Naive thymus-derived CD4-positive, alpha-beta T cell (primary cell): ENCODE measurements around the gene SAMD11. TPM values are rescaled to one million over a fixed set of nuclear protein-coding genes. Genes with fewer than 3 reads are reported as not detected.
"Not testable (repeated sequence)": the region's sequence is repeated elsewhere in the genome, so short reads cannot be mapped to it uniquely, and the experiment has no call there.

ENCODE experiments used
- ATAC-seq: fragments of 150-1000 bp; cut with Tn5 transposase; 2 replicates; pipeline ENCODE4 v1.10.0; 2021; ENCODE audit warnings: mild to moderate bottlenecking, moderate library complexity
- CTCF ChIA-PET: fragments of 350-600 bp; sonication (Branson Sonifier 250); formaldehyde crosslinking; loops from one replicate; lab custom pipeline; 2021; ENCODE audit warnings: antibody characterized with exemption; lab: Charles Lee
- POLR2A ChIA-PET: fragments of 350-600 bp; sonication (Branson Sonifier 250); formaldehyde crosslinking; loops from one replicate; lab custom pipeline; 2021; ENCODE audit warnings: antibody characterized with exemption, inconsistent platforms; lab: Charles Lee
- DNase-seq, 9 donors: peaks; one replicate each; pipeline versions ENCODE4 v3.0.0 to v3.0.0-alpha.2; 2020 to 2022; ENCODE audit warnings: mixed read lengths in 1 of 9
- H3K27ac ChIP-seq: one replicate; pipeline ENCODE4 v1.7.0; 2013; ENCODE audit warnings: mild to moderate bottlenecking, low read depth, low read length, moderate library complexity
- H3K27me3 ChIP-seq, 2 donors: one replicate each; pipeline ENCODE4 v1.7.0; 2013; ENCODE audit warnings: low read length in 2 of 2, mild to moderate bottlenecking in 2 of 2, moderate library complexity in 2 of 2; ENCODE audit not compliant: control insufficient read depth in 2 of 2, insufficient read depth in 2 of 2
- H3K36me3 ChIP-seq, 3 experiments: 1 replicate in 2 of 3; 2 replicates in 1 of 3; pipeline ENCODE4 v1.7.0; 2013; ENCODE audit warnings: low read length in 3 of 3, mild to moderate bottlenecking in 3 of 3, moderate library complexity in 1 of 3; ENCODE audit not compliant: insufficient read depth in 3 of 3, control insufficient read depth in 2 of 3
- H3K4me1 ChIP-seq, 2 donors: one replicate each; pipeline ENCODE4 v1.7.0; 2013; ENCODE audit warnings: low read length in 2 of 2, mild to moderate bottlenecking in 2 of 2, moderate library complexity in 1 of 2; ENCODE audit not compliant: control insufficient read depth in 2 of 2, insufficient read depth in 2 of 2
- H3K4me3 ChIP-seq: 2 replicates; pipeline ENCODE4 v1.7.0; 2013; ENCODE audit warnings: mild to moderate bottlenecking, low read length
- H3K9me3 ChIP-seq, 3 experiments: 1 replicate in 2 of 3; 2 replicates in 1 of 3; pipeline ENCODE4 v1.7.0; 2013; ENCODE audit warnings: low read length in 3 of 3; ENCODE audit not compliant: control insufficient read depth in 2 of 3
- H3K27ac Mint-ChIP-seq, 9 donors: one replicate each; pipeline ENCODE4 v1.8.0; 2020 to 2022; ENCODE audit warnings: mixed read lengths in 9 of 9, mild to moderate bottlenecking in 8 of 9, moderate library complexity in 5 of 9, inconsistent platforms in 2 of 9
- H3K27me3 Mint-ChIP-seq, 5 donors: one replicate each; pipeline ENCODE4 v1.8.0; 2021 to 2022; ENCODE audit warnings: mixed read lengths in 5 of 5, mild to moderate bottlenecking in 1 of 5
- H3K36me3 Mint-ChIP-seq, 5 donors: one replicate each; pipeline ENCODE4 v1.8.0; 2020 to 2022; ENCODE audit warnings: mixed read lengths in 5 of 5, mild to moderate bottlenecking in 3 of 5, inconsistent platforms in 1 of 5
- H3K4me1 Mint-ChIP-seq, 7 donors: one replicate each; pipeline ENCODE4 v1.8.0; 2020 to 2022; ENCODE audit warnings: mixed read lengths in 7 of 7, mild to moderate bottlenecking in 3 of 7, inconsistent platforms in 1 of 7
- H3K4me3 Mint-ChIP-seq, 10 donors: one replicate each; pipeline ENCODE4 v1.8.0; 2020 to 2022; ENCODE audit warnings: mild to moderate bottlenecking in 10 of 10, mixed read lengths in 10 of 10, moderate library complexity in 6 of 10, inconsistent platforms in 2 of 10
- H3K9me3 Mint-ChIP-seq, 11 donors: one replicate each; pipeline ENCODE4 v1.8.0; 2020 to 2022; ENCODE audit warnings: mixed read lengths in 11 of 11, mild to moderate bottlenecking in 4 of 11, inconsistent platforms in 1 of 11, moderate library complexity in 1 of 11
- intact Hi-C, 2 donors: fragments of 100-400 bp; cut with micrococcal nuclease; formaldehyde crosslinking; loops; one replicate each; pipeline ENCODE4 v1.15.1; 2023
- polyA plus RNA-seq, 2 donors: library from polyadenylated mRNA; unstranded; fragments of 300-500 nt; fragmentation: Illumina TruSeq; gene quantifications; one replicate each; pipeline ENCODE4 v1.2.3, GENCODE V29; 2021
- total RNA-seq, 6 experiments: library from RNA in 5 of 6; stranded (reverse) in 5 of 6; gene quantifications; 1 replicate in 5 of 6; 2 replicates in 1 of 6; pipeline ENCODE4 v1.2.3 and lab custom pipeline; 2021 to 2026

Gene SAMD11
- total and polyA plus RNA-seq, 7 experiments from 2014 or later = 0.10 to 0.24 TPM; not detected in 5

DNA sequence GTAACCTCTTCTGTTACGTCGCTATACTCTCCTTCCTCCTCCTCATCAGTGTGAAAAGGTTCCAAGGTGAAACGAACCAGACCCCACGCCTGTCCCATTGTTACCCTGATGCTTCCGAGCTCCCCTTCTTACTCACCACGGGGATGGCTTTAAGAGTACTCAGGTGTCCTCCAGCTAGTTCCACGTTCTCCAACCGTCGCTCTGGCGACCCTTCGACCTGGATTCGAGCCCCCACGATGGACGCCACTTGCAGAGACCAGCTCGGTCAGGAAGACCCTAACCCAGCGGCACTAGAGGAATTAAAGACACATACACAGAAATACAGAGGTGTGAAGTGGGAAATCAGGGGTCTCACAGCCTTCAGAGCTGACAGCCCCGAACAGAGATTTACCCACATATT is 25.8 kb upstream of the SAMD11 start:
- H3K9me3 ChIP-seq, CTCF ChIA-PET, DNase-seq, H3K36me3 Mint-ChIP-seq, H3K36me3 ChIP-seq, H3K4me1 ChIP-seq, intact Hi-C loops, H3K4me3 ChIP-seq, H3K27me3 ChIP-seq, ATAC-seq, H3K27ac ChIP-seq: not testable (repeated sequence)
- POLR2A ChIA-PET = interaction anchor here (0.6 kb wide), 2 partner anchors 14 to 930 kb away, joined by 3 read pairs; no protein-coding TSS in a partner anchor
- peak overlapping the region in 5 of 10 donors; percentile 37 to 78 (median 56) for H3K4me3 Mint-ChIP-seq
- peaks cover 4 to 20% (median 10%) of the 10 kb centered on the region in 7 donors for H3K4me1 Mint-ChIP-seq
- peak overlapping the region in 3 of 9 donors; percentile 23 to 74 (median 56) for H3K27ac Mint-ChIP-seq
- peaks cover 0 to 21% (median 11%) of the 10 kb centered on the region in 11 donors for H3K9me3 Mint-ChIP-seq
- peaks cover 37 to 50% (median 45%) of the 10 kb centered on the region in 5 donors for H3K27me3 Mint-ChIP-seq

DNA sequence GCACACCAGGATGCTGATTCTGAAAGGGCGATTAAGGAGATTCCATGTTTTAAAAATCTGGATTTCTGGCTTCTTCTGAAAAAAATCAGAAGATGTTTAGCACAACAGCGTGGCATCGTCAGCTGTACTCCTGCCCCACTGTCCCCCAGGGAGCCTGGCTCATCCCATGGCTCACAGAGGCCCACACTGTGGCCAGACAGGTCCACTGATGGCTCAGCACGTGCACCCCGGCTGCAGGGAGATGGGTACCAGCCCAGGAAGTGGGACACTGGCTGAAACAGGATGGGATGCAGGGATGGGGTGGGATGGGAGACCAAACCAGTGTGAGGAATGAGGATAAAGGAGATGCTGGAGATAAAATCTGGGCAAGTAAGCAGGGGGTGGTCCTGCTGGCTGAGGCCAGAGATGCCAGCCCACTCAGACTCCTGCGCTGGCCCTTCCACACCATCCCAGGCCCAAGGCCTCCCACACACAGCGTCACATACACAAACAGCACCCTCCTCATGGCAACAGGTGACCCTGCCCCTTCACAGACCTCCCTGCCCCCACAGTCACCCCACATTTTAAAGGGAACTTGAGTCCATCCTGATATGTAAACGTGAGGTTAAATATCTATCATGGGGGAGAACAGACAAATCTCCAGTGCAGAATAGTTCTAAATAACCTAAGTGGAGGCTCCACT is 23.9 kb upstream of the SAMD11 start:
- Mint-ChIP-seq H3K4me3 (peak overlapping the region in 1 of 10 donors; percentile 36), H3K4me1 (peaks cover 6 to 20% (median 10%) of the 10 kb centered on the region in 7 donors), H3K27ac (no peak overlapping the region), H3K36me3 (peaks cover 0 to 7% (median 0%) of the 10 kb centered on the region in 5 donors), H3K9me3 (peaks cover 0 to 21% (median 11%) of the 10 kb centered on the region in 11 donors), H3K27me3 (peaks cover 34 to 50% (median 39%) of the 10 kb centered on the region in 5 donors)
- no peak overlapping the region for H3K4me3 ChIP-seq
- H3K4me1 ChIP-seq = peaks cover 0 to 10% of the 10 kb centered on the region in 2 donors
- CTCF ChIA-PET = no interaction called here
- H3K27ac ChIP-seq = no peak overlapping the region
- peaks cover 3 to 4% of the 10 kb centered on the region in 2 donors for H3K27me3 ChIP-seq
- no peaks in the 10 kb centered on the region for H3K36me3 ChIP-seq
- POLR2A ChIA-PET = no interaction called here
- no peak for DNase-seq
- ATAC-seq = no peak
- peaks cover 0 to 8% (median 0%) of the 10 kb centered on the region in 3 experiments for H3K9me3 ChIP-seq
- intact Hi-C loops = no loop called here

DNA sequence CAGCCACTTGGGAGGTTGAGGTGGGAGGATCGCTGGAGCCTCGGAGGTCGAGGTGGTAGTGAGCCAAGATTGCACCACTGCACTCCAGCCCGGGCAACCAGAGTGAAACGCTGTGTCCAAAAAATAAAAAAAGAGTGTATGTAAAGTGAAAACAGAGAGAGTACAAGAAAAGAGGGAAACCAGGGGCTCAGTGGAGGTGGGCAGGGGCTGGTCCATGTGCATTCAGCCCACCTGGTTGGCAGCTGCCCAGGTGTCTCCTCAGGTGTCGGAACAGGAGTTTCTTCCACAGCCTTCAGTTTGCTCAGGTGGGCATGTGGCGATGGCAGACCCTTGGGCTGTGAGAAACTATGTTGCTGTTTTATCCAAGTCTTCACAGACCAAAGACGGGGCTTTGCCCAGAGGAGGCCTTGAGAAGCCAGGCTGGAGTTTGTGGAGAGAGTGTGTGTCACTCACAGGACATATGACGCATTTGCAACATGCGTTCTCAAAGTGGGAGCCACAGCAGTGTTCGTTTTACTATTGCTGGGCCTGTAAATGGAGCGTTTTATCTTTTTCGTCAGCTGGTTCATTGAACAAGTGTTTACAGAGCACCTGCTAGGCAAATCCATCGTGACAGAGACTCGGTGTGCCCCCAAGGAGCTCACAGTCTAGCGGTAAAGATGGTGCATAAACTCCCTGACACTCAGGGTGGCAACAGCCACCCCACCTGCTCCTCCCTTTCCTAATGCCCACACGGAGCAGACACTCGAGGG is 22.4 kb upstream of the SAMD11 start:
- H3K27me3 ChIP-seq = peaks cover 3 to 4% of the 10 kb centered on the region in 2 donors
- ATAC-seq (no peak), DNase-seq (no peak)
- H3K4me1 Mint-ChIP-seq = peaks cover 10 to 28% (median 17%) of the 10 kb centered on the region in 7 donors
- H3K4me3 ChIP-seq = no peak overlapping the region
- peaks cover 0 to 21% (median 11%) of the 10 kb centered on the region in 11 donors for H3K9me3 Mint-ChIP-seq
- ChIA-PET CTCF (interaction anchor here (1.0 kb wide), 1 partner anchor 75 kb away, joined by 3 read pairs; no protein-coding TSS in a partner anchor), POLR2A (interaction anchor here (1.0 kb wide), 1 partner anchor 38 kb away, joined by 3 read pairs; no protein-coding TSS in a partner anchor)
- peaks cover 0 to 7% (median 0%) of the 10 kb centered on the region in 5 donors for H3K36me3 Mint-ChIP-seq
- H3K9me3 ChIP-seq = peaks cover 0 to 8% (median 0%) of the 10 kb centered on the region in 3 experiments
- H3K4me3 Mint-ChIP-seq = peak overlapping the region in 1 of 10 donors; percentile 9
- peaks cover 0 to 18% of the 10 kb centered on the region in 2 donors for H3K4me1 ChIP-seq
- no peak overlapping the region for H3K27ac Mint-ChIP-seq
- H3K27me3 Mint-ChIP-seq = peaks cover 32 to 52% (median 38%) of the 10 kb centered on the region in 5 donors
- H3K36me3 ChIP-seq = no peaks in the 10 kb centered on the region
- intact Hi-C loops = no loop called here
- H3K27ac ChIP-seq = no peak overlapping the region

DNA sequence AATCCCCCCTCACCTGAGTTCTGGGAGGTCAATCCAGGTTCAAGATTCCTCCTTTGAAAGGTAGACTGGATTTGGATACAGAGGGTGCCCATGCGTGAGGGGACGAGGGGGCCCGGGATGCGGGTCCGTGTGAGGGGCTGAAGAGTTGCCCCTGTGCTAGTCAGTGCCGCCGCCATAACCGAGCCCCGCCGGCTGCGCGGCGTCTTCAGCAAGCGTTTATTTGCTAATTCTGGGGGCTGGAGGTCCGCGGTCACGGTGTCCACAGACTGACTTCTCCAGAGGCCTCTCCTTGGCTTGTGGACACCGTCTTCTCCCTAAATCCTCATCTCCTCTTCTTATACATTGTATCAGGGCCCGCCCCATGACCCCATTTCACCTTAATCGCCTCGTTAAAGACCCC is 20.9 kb upstream of the SAMD11 start:
- DNase-seq = no peak
- Histone ChIP-seq H3K4me1 (peaks cover 0 to 18% of the 10 kb centered on the region in 2 donors), H3K36me3 (no peaks in the 10 kb centered on the region), H3K27me3 (peaks cover 1 to 3% of the 10 kb centered on the region in 2 donors), H3K4me3 (no peak overlapping the region), H3K9me3 (peaks cover 0 to 7% (median 0%) of the 10 kb centered on the region in 3 experiments), H3K27ac (no peak overlapping the region)
- no peak for ATAC-seq
- Mint-ChIP-seq H3K36me3 (peaks cover 0 to 7% (median 0%) of the 10 kb centered on the region in 5 donors), H3K27ac (no peak overlapping the region), H3K4me1 (peaks cover 10 to 28% (median 17%) of the 10 kb centered on the region in 7 donors), H3K9me3 (peaks cover 0 to 10% (median 8%) of the 10 kb centered on the region in 11 donors), H3K4me3 (peak overlapping the region in 4 of 10 donors; percentile 33 to 61 (median 50)), H3K27me3 (peaks cover 26 to 52% (median 39%) of the 10 kb centered on the region in 5 donors)
- intact Hi-C loops = no loop called here
- ChIA-PET CTCF (no interaction called here), POLR2A (no interaction called here)

DNA sequence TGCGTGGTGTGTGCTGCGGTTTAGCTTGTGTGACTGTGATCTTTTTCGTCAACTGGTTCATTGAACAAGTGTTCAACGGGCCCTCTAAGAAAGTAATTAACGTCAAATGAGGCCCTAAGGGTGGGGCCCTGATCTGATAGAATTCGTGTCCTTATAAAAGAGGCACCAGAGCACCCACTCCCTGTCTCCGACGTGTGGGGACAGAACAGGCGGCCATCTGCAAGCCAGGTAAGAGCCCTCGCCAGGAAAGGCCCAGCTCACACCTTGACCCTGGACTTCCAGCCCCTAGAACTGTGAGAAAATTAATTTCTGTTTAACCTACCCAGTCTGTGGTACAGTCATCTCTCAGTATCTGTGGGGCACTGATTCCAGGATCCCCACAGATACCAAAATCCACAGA is 20.4 kb upstream of the SAMD11 start:
- ATAC-seq (no peak), DNase-seq (no peak)
- H3K9me3 ChIP-seq = peaks cover 0 to 4% (median 0%) of the 10 kb centered on the region in 3 experiments
- Mint-ChIP-seq H3K4me1 (peaks cover 9 to 23% (median 11%) of the 10 kb centered on the region in 7 donors), H3K27me3 (peaks cover 21 to 52% (median 39%) of the 10 kb centered on the region in 5 donors), H3K4me3 (peak overlapping the region; percentile 11 to 73 (median 44)), H3K9me3 (peaks cover 0 to 8% (median 4%) of the 10 kb centered on the region in 11 donors), H3K36me3 (peaks cover 0 to 4% (median 0%) of the 10 kb centered on the region in 5 donors), H3K27ac (peak overlapping the region in 2 of 9 donors; percentile 8 to 43)
- H3K27me3 ChIP-seq = peaks cover 0 to 3% of the 10 kb centered on the region in 2 donors
- ChIA-PET POLR2A (no interaction called here), CTCF (interaction anchor here (0.8 kb wide), 1 partner anchor 73 kb away, joined by 3 read pairs; no protein-coding TSS in a partner anchor)
- no peaks in the 10 kb centered on the region for H3K36me3 ChIP-seq
- peaks cover 0 to 13% of the 10 kb centered on the region in 2 donors for H3K4me1 ChIP-seq
- H3K4me3 ChIP-seq = no peak overlapping the region
- no peak overlapping the region for H3K27ac ChIP-seq
- intact Hi-C loops = no loop called here

DNA sequence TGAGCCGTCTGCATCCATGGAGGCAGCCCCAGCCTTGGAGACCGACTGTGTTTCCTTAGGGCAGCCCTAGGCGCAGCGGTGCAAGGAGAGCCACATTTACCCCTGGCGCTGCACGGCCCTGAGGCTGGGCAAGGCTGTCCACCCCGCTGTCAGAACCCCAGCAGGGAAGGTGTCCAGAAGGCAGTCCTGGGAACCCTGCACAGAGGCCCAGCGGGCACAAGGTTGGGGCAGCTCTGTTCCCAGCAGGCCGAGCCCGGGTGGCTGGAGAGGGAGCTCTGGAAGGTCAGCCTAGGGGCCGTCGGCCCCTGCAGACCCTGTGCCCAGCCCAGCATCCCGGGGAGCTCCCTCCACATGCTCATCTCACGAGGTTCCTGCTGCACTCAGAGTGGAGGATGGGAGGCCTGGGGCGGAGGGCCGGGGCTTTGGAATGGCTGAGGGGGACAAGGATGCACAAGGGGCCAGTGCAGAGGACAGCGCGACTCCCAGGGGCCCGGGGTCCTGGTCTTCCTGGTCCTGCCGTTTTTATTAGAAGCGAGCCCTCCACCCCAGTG is 19.9 kb upstream of the SAMD11 start:
- Histone ChIP-seq H3K4me3 (no peak overlapping the region), H3K9me3 (no peaks in the 10 kb centered on the region), H3K27me3 (peaks cover 0 to 3% of the 10 kb centered on the region in 2 donors), H3K36me3 (no peaks in the 10 kb centered on the region), H3K4me1 (peaks cover 0 to 8% of the 10 kb centered on the region in 2 donors), H3K27ac (no peak overlapping the region)
- ATAC-seq = no peak
- ChIA-PET CTCF (interaction anchor here (0.8 kb wide), 1 partner anchor 72 kb away, joined by 3 read pairs; no protein-coding TSS in a partner anchor), POLR2A (no interaction called here)
- Mint-ChIP-seq H3K4me1 (peaks cover 5 to 18% (median 7%) of the 10 kb centered on the region in 7 donors), H3K27me3 (peaks cover 16 to 47% (median 35%) of the 10 kb centered on the region in 5 donors), H3K9me3 (peaks cover 0 to 4% (median 0%) of the 10 kb centered on the region in 11 donors), H3K36me3 (no peaks in the 10 kb centered on the region), H3K4me3 (peak overlapping the region; percentile 11 to 73 (median 38)), H3K27ac (peak overlapping the region in 1 of 9 donors; percentile 43)
- intact Hi-C loops = loop anchor here in 1 of 2 donors (1.0 kb wide), 1 partner anchor 73 kb away; no protein-coding TSS in a partner anchor
- no peak for DNase-seq
